ENCODE measurements around the gene PWWP2B.

The PWWP2B gene

DNA sequence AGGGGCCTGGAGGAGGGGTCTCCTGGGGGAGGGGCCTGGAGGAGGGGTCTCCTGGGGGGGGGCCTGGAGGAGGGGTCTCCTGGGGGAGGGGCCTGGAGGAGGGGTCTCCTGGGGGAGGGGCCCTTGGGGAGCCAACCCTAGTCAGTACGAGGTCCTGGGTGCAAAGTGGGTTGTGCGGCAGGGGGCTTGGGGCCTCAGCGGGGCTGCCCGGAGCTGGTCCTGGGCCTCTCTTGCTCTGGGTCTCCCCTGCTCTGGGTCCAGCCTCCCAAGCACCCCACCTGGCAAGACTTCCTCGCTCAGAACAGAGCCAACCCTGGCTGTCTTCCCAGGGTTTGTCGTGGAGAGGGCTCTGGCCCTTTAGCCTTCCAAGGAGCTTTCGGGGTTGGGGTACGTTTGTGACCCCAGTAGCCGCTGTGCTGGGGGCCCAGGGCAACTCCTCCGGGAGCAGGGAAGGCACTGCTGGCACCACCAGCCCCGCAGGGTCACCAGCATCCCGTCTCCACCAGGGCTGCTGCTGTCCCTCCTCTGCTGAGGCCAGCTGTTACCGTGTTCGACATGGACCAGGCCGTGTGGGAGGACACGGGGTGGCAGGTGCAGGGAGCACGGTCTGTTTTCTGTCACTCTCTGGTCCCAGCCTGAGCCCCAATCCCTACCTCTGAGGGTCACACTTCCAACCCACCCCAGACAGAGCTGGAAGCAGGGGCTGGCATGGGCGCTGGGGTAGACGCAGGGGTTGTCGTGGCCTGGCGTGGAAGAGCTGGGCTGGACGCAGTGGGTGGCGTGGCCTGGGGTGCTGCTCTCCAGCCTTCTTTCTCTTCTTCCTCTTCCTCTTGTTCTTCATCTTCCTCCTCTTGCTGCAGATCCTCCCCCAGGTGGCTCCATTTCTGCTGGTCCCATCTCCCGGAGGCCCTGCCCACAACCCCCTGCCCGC is 22.8 kb downstream of the PWWP2B start:
- no peak for DNase-seq (ENCODE audit: low spot score)

- DNase-seq (ENCODE audit: low spot score) = no peak
These were observed 23.5 kb downstream of the PWWP2B start for GRCh38 chr10:132420469-132420980.

- DNase-seq (ENCODE audit: low spot score) = no peak
These were observed 24.2 kb downstream of the PWWP2B start for GRCh38 chr10:132420981-132421846.

DNA sequence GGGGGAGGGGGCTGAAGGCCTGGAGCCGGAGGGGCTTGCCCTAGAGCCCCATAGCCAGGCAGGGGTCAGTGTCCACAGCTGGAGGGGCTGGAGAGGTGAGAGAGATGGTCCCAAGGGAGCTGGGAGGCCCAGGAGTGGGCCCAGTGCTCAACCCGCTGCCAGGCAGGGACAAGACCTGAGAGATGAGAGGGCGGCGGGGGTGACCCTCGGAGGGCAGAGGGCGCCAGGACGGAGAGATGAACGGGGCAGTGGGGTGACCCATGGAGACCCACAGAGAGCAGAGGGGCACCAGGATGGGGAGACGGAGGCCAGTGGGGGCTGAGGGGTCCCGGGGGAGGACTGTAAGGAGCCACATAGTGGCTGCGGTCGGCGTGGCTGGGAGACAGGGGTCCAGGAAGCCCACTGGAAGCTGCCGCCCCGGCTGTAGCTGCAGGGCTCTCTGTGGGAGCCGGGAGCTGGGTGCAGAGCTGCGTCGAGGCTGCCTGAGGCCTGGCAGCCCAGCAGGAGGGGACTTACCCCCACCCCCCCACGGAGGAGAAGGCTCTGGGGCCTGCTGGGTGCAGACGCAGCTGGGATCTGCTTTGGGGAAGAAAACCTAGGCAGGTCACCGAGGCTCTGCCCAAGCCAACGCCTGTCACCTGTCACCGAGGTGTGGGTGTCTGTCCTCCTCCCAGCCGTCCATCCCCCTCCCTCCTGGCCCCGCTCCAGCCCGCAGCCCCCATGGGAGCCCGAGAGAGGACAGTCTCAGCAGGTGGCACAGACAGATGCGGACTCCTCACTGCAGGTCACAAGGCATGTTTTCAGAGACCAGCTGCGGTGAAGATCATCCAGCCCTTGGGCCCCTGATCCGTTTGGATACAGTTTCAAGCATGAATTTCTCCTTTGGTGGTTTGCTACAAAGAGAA is 25.1 kb downstream of the PWWP2B start:
- no peak for DNase-seq (ENCODE audit: low spot score)

DNA sequence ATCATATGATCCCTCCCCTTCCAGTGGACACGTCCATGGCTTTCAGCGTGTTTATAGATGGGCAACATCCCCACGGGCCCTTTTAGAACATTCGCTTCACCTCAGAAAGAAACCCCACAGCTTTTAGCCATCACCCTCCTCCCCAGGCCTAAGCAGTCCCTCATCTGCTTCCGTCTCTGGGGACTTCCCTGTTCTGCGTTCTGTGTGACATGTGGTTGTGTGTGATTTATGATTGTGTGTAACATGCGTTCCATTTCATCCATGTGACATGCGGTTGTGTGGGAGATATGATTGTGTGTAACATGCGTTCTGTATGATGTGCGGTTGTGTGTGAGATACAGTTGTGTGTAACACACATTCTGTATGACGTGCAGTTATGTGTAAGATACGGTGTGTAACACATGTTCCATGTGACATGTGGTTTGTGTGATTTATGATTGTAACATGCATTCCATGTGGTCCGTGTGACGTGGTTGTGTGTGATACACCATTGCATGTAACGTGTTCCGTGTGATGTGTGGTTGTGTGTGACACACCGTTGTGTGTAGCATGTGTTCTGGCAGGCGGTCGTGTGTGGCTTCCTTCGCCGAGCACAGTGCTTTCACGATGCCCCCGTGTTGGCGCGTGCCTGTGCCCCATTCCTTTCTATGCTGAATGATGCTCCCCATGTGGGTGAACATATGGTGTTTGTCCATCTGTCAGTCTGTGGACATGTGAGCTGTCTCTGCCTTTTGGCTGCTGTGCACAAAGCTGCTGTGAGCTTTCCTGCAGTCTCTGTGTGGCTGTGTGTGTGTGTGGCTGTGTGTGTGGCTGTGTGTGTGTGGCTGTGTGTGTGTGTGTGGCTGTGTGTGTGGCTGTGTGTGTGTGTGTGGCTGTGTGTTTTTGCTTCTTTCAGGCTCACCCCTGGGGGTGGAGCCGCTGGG is 26.2 kb downstream of the PWWP2B start:
- DNase-seq (ENCODE audit: low spot score) = no peak

GRCh38 chr10:132423966-132424861 is 27.2 kb downstream of the PWWP2B start:
- DNase-seq (ENCODE audit: low spot score) = no peak

- no peak for DNase-seq (ENCODE audit: low spot score)
These were observed 28.2 kb downstream of the PWWP2B start for GRCh38 chr10:132425029-132425756.

DNA sequence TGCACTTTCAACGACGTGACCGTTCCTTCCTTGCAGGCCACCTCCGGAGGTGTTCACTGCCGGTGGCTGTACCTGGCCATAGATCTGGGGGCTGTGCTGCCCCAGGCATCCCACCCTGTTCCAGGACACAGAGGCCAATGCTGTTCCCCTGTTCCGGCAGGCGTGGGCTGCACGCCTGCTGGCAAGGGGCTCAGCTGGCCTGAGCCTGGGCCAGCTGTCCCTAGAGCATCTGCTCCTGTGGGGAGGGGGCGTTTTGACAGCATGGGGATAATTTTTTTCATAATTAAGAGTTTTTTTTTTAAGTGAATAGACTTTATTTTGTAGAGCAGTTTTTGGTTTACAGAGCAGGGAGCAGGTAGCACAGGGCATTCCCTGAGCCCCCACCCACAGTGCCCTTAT is 28.8 kb downstream of the PWWP2B start:
- no peak for DNase-seq (ENCODE audit: low spot score)

- DNase-seq (ENCODE audit: low spot score) = no peak
These were observed 30.2 kb downstream of the PWWP2B start for GRCh38 chr10:132427006-132427771.

GRCh38 chr10:132427939-132428367 is 31.0 kb downstream of the PWWP2B start:
- no peak for DNase-seq (ENCODE audit: low spot score)

- no peak for DNase-seq (ENCODE audit: low spot score)
These were observed 31.5 kb downstream of the PWWP2B start for GRCh38 chr10:132428486-132428995.

GRCh38 chr10:132429281-132430230 is 32.6 kb downstream of the PWWP2B start:
- no peak for DNase-seq (ENCODE audit: low spot score)

DNA sequence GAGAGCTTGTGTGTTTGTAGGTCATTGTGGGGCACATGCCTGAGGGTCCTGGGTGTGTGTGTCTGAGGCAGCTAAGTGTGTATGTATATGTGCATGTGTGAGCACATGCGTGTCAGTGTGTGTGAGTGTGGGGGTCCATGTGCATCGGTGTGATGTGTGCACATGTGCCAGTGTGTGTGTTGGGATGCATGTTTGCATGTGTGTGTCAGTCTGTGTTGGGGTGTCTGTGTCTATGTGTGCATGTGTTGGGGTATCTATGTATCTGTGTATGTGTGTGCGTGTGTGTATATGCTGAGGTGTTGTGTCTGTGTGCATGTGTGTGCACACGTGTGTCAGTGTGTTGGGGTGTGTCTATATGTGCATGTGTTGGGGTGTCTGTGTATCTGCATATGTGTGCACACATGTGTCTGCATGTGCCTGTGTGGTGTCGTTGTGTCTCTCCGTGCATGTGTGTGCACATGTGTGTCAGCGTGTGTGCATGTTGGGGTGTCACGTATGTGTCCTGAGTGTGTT is 33.3 kb downstream of the PWWP2B start:
- DNase-seq (ENCODE audit: low spot score) = no peak

DNA sequence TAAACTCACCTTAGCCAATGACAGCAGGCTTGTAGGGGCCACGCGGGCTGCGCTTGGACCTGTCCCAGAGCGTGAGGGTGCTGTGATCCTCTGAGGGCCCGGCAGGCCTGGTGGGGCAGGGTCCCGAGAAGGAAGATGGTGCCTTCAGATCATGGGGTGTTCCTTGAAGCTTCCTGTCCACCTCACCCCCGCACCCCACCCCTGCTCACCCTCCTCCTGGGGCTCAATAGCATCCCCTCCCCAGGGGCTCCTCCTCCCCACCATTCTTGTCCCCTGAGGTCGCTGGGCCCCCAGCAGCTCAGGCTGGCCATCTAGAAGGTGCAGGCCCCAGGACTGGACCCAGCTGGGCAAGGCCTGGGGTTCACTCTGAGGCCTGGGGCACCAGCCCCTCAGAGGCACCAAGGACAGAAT is 33.9 kb downstream of the PWWP2B start:
- DNase-seq (ENCODE audit: low spot score) = no peak

DNA sequence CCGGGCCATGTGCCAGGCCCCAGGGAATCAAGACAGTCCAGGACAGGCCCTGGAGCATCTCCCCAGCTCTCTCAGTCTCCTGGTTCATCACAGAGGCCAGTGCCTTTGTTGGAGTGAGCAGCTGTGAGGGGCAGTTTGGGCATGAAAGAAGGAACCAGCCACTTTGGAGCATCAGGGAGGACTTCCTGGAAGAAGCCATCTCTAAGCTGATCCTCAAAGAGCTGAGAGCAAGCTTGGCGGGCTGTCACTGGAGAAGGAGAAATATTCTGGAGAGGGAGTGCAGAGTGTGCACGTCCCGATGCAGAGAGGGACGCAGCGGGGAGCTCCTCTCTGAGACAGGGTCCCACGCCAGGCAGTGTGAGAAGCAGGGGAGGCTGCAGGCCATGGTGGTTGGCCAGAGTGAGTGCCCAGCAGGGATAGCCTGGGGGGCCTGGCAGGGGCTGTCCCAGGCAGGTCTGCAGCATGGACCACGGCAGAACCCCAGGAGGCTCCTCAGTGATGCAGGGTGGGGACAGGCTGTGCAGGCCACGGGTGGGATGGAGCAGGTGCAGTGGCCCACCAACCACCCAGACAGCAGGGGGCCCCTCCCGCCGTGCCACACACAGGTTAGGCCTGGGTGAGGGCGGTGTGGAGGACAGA is 34.7 kb downstream of the PWWP2B start:
- no peak for DNase-seq (ENCODE audit: low spot score)

GRCh38 chr10:132432176-132432540 is 35.2 kb downstream of the PWWP2B start:
- no peak for DNase-seq (ENCODE audit: low spot score)

Data from ecto neural progenitor cell (in vitro differentiated cells).